ENCODE data around the gene PDE1A. TPM values are rescaled to one million over a fixed set of nuclear protein-coding genes. Genes with fewer than 3 reads are reported as not detected.

PDE1A gene
- 6.5 and 27.9 TPM in 2 replicates for total RNA-seq

DNA sequence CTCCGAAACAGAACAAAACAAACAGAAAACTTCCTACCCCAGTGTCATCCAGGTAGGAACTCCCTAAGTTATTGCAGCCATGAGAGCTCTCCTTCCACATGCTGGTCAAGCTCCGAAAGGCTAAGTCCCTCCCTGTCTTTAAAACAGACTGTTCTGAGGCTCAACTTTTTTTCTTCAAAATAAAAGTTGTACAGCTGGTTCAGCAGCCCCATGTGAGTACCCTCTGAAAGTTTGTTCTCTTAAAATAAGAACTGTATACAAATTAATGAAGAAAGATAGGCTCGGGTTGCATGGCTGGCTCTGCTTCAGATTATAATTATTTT is at the start of gene PDE1A:
Gene PDE1A, minus strand, starts transcription at position 119 of the 323 bp plus-strand sequence.

